Jurkat, Clone E6-1 (cell line): ENCODE measurements around the gene DYNLL1. TPM values are rescaled to one million over a fixed set of nuclear protein-coding genes. Genes with fewer than 3 reads are reported as not detected.
"Not testable (repeated sequence)": the region's sequence is repeated elsewhere in the genome, so short reads cannot be mapped to it uniquely, and the experiment has no call there.

Experiments
- DNase-seq: peaks from one replicate; pipeline ENCODE4 v3.0.0-alpha.2; 2011; ENCODE audit warnings: low read depth, low spot score
- H3K4me3 ChIP-seq: 2 replicates; pipeline ENCODE4 v1.5.1; 2011; ENCODE audit warnings: mild to moderate bottlenecking, low read length, control low read depth, moderate library complexity
- polyA plus RNA-seq: library from polyadenylated mRNA; unstranded; fragments of >200 nt; gene quantifications from one replicate; pipeline ENCODE4 v1.2.1, GENCODE V29; 2012; ENCODE audit warnings: missing spikeins; ENCODE audit not compliant: insufficient read length, insufficient read depth

The DYNLL1 gene
- polyA plus RNA-seq = 565 TPM

GRCh38 chr12:120495731-120496412, at the start of gene DYNLL1:
DYNLL1 (plus strand) TSS chr12:120496113; CDS start chr12:120496422, 309 bp downstream.
- DNase-seq = peak; percentile 94
- peak within 1 kb of the TSS; percentile 89 for H3K4me3 ChIP-seq

GRCh38 chr12:120446844-120447178, 49.1 kb upstream of the DYNLL1 start:
- peak overlapping the region; percentile 98 for H3K4me3 ChIP-seq
- DNase-seq = not testable (repeated sequence)

- DNase-seq = no peak
- H3K4me3 ChIP-seq = no peak overlapping the region
Observed at GRCh38 chr12:120447992-120448391, 47.9 kb upstream of the DYNLL1 start.

- not testable (repeated sequence) for H3K4me3 ChIP-seq, DNase-seq
Observed at GRCh38 chr12:120452524-120452923, 43.4 kb upstream of the DYNLL1 start.

GRCh38 chr12:120453060-120453750, 42.7 kb upstream of the DYNLL1 start:
- no peak for DNase-seq
- H3K4me3 ChIP-seq = no peak overlapping the region

GRCh38 chr12:120453977-120454376, 41.9 kb upstream of the DYNLL1 start:
- peak; percentile 37 for DNase-seq
- no peak overlapping the region for H3K4me3 ChIP-seq

- H3K4me3 ChIP-seq = no peak overlapping the region
- DNase-seq = no peak
Observed at GRCh38 chr12:120455302-120455701, 40.6 kb upstream of the DYNLL1 start.

- DNase-seq = peak; percentile 40
Observed at GRCh38 chr12:120457133-120457532, 38.8 kb upstream of the DYNLL1 start.

GRCh38 chr12:120460157-120460556, 35.8 kb upstream of the DYNLL1 start:
- DNase-seq = no peak

More at GRCh38 chr12:120457133-120457532, 38.8 kb upstream of the DYNLL1 start:
- H3K4me3 ChIP-seq = no peak overlapping the region

GRCh38 chr12:120462099-120462640, 33.7 kb upstream of the DYNLL1 start:
- H3K4me3 ChIP-seq = no peak overlapping the region
- DNase-seq = no peak

More at GRCh38 chr12:120460157-120460556, 35.8 kb upstream of the DYNLL1 start:
- H3K4me3 ChIP-seq = no peak overlapping the region

- H3K4me3 ChIP-seq = no peak overlapping the region
- DNase-seq = no peak
Observed at GRCh38 chr12:120463712-120464111, 32.2 kb upstream of the DYNLL1 start.

- no peak for DNase-seq
Observed at GRCh38 chr12:120465756-120466155, 30.2 kb upstream of the DYNLL1 start.

GRCh38 chr12:120466560-120467315, 29.2 kb upstream of the DYNLL1 start:
- DNase-seq = peak; percentile 36
- no peak overlapping the region for H3K4me3 ChIP-seq

More at GRCh38 chr12:120465756-120466155, 30.2 kb upstream of the DYNLL1 start:
- no peak overlapping the region for H3K4me3 ChIP-seq

GRCh38 chr12:120467439-120467838, 28.5 kb upstream of the DYNLL1 start:
- no peak overlapping the region for H3K4me3 ChIP-seq
- no peak for DNase-seq

- no peak for DNase-seq
Observed at GRCh38 chr12:120468325-120468820, 27.5 kb upstream of the DYNLL1 start.

GRCh38 chr12:120468821-120469449, 27.0 kb upstream of the DYNLL1 start:
- DNase-seq = no peak
- peak overlapping the region; percentile 89 for H3K4me3 ChIP-seq

More at GRCh38 chr12:120468325-120468820, 27.5 kb upstream of the DYNLL1 start:
- H3K4me3 ChIP-seq = peak overlapping the region; percentile 89

GRCh38 chr12:120469450-120470149, 26.3 kb upstream of the DYNLL1 start, which contains the start of gene SRSF9:
SRSF9 (minus strand) TSS chr12:120469748; CDS start chr12:120469609, 139 bp downstream.
- H3K4me3 ChIP-seq = peak within 1 kb of the TSS; percentile 89
- DNase-seq = peak; percentile 94

GRCh38 chr12:120470150-120470784, 25.6 kb upstream of the DYNLL1 start:
- no peak for DNase-seq
- H3K4me3 ChIP-seq = peak overlapping the region; percentile 89
